Esophagus muscularis mucosa (tissue), 4 donors: ENCODE results near the gene ECM2.

ENCODE experiments used
- CTCF ChIP-seq, 3 experiments: fragments of 200-600 bp in 2 of 3; fragments of 450-650 bp in 1 of 3; sonication (generic) in 2 of 3; IDR thresholded peaks; one replicate each; pipeline ENCODE4 v1.5.1; 2017 to 2019; ENCODE audit warnings: antibody characterized with exemption in 3 of 3, mild to moderate bottlenecking in 2 of 3, moderate library complexity in 1 of 3
- EP300 ChIP-seq: sonication (generic); formaldehyde crosslinking; IDR thresholded peaks from one replicate; pipeline ENCODE4 v1.6.1; 2017; ENCODE audit warnings: antibody characterized with exemption
- POLR2A ChIP-seq: fragments of 450-650 bp; IDR thresholded peaks from one replicate; pipeline ENCODE4 v1.6.1; 2017; ENCODE audit warnings: antibody characterized with exemption, moderate library complexity, mild to moderate bottlenecking, low read depth
- POLR2AphosphoS5 ChIP-seq, 2 donors: sonication (generic); formaldehyde crosslinking; IDR thresholded peaks; one replicate each; pipeline ENCODE4 v1.6.1; 2017; ENCODE audit warnings: antibody characterized with exemption in 2 of 2

DNA sequence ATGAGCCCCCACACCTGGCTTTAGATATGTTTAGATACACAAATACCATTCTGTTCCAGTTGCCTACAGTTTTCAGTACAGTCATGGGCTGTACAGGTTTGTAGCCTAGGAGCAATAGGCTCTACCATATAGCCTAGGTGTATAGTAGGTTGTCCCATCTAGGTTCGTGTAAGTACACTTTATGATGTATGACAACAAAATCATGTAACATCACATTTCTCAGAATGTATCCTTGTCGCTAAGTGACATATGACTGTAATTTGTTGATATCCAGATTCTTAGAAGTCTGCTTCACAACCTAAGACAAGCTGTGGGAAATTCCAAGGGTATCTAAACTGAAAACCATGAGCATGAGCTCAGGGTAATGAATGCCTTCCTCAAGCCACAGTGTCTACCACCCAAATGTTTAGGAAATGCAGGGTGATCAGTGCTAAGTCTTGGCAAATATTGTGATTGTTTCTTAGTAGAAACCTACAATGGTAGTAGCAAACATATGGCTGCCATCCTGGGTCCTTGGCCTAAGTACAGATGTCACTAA lies 8.4 kb downstream of the ECM2 start:
- TF ChIP-seq POLR2A (no peak), CTCF (IDR thresholded peaks at IDR 0.05) (no peak), EP300 (no peak), POLR2AphosphoS5 (IDR thresholded peaks at IDR 0.05) (no peak)
